HG03097 (cell line): ENCODE results near the gene GPR32.
"Not testable (repeated sequence)": the region's sequence is repeated elsewhere in the genome, so short reads cannot be mapped to it uniquely, and the experiment has no call there.

Experiments used
- ATAC-seq: cut with Tn5 transposase; IDR thresholded peaks from one replicate; pipeline ENCODE4 v1.9.1; 2021; ENCODE audit not compliant: unreplicated experiment, low FRiP score

The GPR32 gene, protein sequence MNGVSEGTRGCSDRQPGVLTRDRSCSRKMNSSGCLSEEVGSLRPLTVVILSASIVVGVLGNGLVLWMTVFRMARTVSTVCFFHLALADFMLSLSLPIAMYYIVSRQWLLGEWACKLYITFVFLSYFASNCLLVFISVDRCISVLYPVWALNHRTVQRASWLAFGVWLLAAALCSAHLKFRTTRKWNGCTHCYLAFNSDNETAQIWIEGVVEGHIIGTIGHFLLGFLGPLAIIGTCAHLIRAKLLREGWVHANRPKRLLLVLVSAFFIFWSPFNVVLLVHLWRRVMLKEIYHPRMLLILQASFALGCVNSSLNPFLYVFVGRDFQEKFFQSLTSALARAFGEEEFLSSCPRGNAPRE

DNA sequence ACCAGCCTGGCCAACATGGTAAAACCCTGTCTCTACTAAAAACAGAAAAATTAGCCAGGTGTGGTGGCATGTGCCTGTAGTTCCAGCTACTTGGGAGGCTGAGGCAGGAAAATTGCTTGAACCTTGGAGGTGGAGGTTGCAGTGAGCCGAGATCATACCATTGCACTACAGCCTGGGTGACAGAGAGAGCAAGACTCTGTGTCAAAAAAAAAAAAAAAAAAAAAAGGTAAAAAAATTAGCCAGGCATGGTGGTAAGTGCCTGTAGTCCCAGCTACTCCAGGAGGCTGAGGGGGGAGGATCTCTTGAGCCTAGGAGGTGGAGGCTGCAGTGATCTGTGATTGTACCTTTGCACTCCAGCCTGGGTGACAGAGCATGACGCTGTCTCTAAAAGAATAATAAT is at the start of gene GPR32:
Gene GPR32, plus strand, starts transcription at position 301 of the 400 bp plus-strand sequence. CDS start 137 bp downstream, outside the sequence.
- not testable (repeated sequence) for ATAC-seq

DNA sequence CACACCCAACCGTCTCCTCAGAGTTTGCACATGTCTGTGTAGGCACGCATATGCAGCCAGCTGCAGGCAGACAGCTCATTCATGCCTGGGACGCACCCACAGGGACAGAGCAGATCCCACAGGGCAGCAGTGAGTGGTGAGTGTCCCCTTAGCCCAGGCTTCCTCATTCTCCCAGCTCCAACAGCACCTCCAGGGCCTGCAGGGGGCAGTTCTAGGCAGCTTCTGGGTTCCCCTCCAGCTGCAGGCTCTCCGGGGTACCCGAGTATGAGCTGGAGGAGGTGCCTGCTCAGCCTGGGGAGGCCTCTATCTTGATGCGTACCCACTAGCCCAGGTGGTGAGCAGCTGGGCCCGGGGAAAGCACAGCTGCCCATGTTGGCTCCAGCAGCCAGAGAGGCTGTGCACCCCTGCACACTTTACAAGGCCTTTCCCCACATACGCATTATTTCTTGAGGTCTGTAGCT is 49.3 kb upstream of the GPR32 start:
- ATAC-seq, result no peak

DNA sequence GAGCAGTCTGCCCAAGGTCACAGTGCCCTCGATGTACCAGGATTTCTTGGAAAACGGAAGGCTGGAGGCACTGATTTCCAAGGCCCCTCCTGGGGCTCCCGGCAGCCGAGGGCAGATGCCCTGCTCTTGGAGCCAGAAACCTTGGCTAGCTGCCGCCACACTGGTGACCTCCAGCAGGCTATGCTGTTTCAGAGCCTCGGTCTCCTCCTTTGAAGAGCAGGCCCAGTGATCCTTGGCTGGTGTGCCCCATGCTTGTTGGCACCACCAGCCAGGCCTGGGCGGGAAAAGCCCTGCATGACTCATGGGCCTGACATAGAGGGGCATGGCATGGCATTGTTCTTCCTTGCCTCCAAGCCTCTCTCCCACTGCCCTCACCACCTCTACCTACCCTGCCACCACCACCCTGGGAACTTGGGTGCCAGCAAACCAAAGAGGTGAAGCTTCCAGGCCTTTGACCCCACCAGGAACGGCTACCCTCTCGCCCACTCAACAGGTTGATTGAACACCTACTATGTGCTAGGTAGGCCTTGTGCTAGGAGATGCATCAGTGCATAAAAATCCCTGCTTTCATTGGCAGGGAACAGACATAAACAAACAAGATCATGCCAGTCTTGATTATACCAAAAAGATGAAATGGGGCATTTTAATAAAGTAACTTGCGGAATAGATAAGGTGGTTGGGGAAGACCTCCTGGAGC is 48.7 kb upstream of the GPR32 start:
- ATAC-seq, result no peak

DNA sequence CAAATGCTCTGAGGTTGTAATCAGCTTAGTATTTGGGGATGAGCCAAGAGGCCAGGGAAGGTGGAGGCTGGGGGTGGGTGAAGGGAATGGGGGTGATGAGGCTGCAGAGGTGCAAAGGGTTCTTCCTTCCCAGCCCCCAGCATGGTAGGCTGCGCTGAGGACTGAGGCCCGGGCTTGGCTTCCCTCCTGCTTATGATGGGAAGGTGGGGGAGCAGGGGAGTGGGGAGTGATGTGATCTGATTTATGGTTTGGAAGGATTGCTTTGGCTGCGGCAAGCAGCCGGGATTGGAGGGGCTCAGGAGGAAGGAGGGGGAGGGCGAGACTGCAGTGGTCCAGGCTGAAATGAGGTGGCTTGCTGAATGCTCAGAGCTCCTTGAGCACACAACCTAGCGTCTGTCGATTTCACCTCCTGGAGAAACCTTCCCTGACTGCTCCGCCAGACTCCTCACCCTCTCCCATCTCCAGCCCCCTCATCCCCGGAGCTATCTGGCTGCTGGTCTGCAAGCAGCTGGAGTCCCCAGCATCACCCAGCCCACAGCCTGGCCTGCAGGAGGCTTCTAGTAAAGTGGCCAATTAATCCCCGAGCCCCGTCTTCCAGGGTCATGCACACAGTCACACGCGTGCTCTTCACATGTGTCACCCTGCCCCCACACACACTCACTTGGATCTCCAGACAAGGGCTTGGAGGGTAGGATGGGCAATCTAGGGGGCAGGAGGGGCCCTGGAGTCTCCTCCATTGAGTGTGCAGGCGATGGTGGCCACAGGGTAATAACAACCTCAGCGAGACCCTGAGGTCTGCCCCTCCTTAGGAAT is 47.9 kb upstream of the GPR32 start:
- no peak for ATAC-seq

DNA sequence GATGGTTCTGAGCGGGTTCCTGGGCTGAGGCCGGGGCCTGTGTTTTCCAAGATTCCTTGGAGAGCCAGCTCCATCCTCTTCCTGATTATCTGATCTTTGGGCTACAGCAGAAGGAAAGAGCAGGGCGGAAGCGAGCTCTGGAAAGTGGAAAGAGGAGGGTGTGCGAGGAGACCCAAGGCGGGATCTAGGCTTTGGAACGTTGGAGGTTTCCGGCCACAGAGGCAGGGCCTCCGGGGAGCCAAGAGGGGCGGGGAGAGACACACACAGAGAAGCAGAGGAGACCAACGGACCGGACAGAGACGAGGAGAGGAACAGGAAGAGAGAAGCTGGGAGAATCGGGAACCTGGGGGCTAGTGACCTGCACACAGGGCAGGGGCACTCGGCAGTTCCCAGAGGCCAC is 47.2 kb upstream of the GPR32 start, which contains the start of gene CLEC11A:
Gene CLEC11A, plus strand, starts transcription at position 296 of the 400 bp plus-strand sequence. CDS start 162 bp downstream, outside the sequence.
- ATAC-seq, result no peak

DNA sequence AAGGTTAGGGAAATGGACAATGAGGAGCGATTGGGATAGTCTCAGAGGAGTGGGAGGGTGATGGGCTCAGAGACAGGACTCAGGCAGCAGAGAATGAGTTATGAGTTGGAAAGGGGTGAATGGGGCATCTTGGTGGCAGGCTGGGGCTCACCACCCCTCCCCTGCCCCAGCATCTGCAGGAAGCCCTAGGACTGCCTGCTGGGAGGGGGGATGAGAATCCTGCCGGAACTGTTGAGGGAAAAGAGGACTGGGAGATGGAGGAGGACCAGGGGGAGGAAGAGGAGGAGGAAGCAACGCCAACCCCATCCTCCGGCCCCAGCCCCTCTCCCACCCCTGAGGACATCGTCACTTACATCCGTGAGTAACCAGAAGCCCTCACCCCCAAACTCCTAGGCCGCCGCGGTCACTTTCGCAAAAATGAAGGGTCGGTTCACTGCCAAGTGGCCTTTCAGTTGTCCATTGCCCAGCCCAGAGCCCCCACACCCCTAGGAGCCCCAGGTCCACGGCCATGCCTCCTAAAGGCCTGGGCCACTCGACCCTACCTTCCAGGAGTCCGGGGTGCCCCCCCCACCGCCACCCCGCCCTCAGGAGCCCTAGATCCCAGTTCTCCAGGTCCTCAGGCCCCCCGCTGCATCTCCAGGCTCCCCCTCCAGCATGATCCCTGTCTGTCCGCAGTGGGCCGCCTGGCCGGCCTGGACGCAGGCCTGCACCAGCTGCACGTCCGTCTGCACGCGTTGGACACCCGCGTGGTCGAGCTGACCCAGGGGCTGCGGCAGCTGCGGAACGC is 46.3 kb upstream of the GPR32 start:
- ATAC-seq, result no peak

DNA sequence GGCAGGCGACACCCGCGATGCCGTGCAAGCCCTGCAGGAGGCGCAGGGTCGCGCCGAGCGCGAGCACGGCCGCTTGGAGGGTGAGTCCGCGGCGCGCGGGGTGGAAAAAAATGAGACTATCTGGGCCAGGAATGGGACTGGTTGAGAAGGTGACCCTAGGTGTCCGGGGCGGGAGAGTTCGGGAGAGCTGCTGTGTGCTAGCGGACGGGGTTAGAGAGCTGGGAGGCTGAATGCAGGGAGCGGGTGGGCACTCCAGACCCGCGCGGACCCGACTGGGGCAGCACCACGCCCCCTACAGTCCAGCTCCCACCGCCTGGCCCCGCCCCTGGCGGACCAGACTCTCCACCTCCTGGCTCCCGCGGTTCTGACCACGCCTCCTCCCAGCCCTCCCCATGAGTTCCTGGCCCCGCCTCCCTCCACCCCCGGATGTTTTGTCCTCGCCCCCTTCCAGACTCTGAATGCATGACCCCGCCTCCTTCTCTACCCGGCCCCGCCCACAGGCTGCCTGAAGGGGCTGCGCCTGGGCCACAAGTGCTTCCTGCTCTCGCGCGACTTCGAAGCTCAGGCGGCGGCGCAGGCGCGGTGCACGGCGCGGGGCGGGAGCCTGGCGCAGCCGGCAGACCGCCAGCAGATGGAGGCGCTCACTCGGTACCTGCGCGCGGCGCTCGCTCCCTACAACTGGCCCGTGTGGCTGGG is 45.6 kb upstream of the GPR32 start:
- peak; percentile 80 for ATAC-seq

DNA sequence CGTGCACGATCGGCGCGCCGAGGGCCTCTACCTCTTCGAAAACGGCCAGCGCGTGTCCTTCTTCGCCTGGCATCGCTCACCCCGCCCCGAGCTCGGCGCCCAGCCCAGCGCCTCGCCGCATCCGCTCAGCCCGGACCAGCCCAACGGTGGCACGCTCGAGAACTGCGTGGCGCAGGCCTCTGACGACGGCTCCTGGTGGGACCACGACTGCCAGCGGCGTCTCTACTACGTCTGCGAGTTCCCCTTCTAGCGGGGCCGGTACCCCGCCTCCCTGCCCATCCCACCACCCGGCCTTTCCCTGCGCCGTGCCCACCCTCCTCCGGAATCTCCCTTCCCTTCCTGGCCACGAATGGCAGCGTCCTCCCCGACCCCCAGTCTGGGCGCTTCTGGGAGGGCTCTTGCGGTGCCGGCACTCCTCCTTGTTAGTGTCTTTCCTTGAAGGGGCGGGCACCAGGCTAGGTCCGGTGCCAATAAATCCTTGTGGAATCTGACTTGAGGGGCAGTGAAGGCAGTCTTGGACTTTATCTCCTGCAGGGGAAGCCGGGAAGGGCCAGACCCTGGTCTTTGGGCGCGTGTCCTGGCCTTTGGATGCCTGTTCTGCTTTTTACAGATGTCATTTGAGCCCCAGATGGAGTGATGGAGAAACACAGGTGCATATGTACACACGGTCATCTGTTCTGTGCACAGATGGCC is 44.9 kb upstream of the GPR32 start:
- no peak for ATAC-seq

DNA sequence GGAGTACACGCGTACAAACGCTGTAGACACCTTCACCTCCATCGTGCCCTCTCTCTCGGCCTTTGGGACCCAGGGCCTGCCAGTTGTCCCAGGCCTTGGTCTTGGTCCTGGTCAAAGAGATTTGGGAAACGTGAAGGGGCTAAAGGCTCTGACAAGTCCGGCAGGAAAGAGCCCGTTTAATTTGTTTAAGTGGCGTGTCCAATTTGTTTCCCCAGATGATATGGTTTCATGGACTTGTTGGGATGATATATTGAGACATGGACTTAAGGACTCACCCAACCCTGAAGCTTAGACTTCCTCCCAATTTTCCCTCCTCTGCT is 44.4 kb upstream of the GPR32 start:
- ATAC-seq, result no peak

DNA sequence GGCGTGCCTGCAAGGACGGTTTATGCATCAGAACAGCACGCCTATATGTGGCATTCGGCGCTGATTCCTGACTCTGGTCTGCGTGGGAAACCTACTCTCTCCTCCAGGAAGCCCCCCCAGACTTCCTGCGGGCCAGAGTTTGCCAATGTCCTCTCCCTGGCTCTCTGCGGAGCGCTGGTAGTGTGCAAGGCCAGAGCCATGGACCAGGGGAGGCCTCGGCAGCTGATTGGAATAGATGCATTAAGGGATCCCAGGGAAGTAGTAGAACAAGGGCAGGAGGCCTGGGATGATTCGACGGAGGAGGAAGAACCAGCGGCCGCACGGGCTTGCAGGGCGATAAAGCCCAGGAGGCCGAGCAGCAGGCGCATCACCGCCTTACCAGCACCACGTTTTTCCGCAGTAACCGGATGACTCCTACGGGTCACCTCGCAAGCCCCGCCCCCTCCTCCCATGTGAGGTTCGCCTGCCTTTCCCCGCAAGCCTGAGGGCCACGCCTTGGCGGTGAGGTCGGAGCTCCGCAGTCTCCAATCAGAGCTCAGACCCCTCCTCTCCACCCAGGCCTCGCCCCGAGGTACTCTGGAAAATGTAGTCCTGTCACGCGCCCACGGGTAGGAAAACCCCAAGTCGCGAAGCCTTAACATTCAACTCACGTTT is 42.1 kb upstream of the GPR32 start:
- ATAC-seq, result no peak

DNA sequence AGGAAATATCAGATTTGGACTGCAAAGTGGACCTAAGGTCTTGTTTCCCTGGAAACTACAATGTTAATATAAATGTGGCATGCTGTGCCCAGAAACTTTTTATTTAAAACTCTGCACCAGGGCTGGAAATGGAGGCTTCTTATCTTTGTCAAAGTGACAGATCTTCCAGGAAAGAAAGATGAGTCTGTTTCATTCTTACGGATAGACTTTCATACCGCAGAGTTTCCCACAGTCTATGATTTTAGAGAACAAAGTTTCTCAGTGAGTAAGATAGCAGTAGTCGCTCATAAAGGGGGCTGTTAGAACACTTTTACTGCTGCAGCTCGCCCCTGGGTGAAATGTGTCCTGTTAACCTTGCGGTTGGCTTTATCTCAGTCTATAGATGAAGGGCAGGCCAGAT is 40.4 kb upstream of the GPR32 start:
- no peak for ATAC-seq

DNA sequence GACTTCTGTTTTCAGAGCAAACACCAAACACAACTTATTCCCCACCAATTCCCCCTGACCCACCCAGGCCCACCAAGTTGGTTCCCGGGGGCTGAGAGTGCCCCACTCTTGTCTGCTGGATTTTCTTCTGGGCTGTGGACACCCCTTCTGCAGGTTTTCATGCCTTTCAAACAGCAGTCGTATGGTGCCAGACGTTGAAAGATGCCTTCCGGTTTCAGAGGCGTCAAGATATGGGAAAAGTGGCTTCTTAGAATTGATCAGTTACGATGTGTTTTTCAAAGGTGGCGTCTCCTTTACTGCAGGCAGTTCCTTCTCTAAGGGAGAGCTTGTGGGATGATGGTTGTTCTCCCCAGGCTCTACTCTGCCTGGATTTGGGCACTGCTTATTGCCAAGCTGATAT is 34.4 kb upstream of the GPR32 start:
- no peak for ATAC-seq

DNA sequence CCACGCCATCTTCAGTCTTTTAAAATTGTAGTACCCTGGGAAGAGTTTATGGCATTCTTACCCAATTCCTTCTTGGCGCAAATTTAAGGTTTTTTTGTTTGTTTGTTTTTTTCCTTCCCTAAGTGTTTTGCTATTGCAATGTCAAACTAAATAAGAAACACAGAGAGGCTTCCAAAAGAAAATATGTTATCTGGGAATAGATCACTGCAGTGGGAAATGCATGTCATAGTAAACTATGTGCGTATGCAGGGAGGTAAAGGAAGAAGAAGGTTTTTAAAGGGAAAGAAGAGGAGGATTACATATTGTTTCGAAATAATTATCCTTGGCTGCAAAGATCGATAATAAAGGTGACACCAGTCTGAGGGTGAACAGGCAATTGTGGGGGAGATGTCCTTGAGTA is 33.9 kb upstream of the GPR32 start:
- no peak for ATAC-seq

DNA sequence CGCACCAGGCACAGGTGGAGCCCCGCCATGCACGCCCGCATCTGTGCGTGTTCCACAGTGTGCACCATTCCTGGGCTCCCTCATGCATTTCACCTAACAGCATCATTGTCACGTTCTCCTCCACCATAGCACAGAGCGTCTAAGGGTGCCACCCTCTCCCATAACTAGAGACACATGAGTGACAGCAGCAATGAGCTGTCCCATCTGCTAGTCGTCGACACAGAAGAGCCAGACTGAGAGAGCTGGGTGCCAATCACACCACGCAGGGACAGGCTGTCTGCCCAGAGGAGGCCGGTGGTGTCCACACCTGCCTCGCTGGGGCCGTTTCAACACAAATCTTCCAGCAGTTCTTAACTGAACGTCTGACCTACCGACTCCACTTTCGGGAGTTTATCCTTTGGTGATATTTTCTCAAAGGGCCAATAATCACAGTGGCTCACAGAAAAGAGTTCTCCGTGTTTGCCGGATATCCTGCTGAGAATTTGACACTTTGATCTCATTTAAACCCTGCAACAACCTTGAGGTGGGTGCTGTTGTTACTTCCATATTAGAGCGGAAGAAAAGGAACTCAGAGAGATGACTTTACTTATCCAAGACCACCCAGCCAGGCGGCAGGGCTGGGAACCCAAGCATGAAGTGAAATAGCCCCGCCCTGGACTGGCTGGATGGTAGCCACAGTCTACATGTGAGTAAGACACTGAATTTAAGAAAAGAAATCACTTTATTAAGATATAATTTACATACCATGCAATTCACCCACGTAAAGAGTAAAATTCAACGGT is 30.9 kb upstream of the GPR32 start:
- no peak for ATAC-seq

DNA sequence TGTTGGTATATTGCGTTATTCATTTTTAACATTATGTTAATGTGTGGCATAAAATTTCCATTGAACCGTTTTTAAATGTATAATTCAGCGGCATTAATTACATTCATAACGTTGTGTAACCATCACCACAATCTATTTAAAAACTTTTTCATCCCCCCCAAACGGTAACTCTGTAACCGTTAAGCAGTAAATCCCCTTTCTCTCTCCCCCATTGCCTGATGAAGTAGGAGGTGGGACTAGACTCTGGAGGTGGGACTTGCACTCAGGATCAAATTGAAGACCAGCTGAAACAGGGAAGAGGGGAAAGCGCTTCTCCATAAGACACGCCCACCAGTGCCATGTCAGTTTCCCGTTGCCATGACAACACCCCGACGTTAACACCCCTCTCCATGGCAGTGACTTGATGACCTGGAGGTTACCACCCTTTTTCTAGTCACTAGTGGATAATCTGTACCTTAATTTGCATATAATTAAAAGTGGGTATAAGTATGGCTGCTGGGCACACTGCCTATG is 30.3 kb upstream of the GPR32 start:
- no peak for ATAC-seq

DNA sequence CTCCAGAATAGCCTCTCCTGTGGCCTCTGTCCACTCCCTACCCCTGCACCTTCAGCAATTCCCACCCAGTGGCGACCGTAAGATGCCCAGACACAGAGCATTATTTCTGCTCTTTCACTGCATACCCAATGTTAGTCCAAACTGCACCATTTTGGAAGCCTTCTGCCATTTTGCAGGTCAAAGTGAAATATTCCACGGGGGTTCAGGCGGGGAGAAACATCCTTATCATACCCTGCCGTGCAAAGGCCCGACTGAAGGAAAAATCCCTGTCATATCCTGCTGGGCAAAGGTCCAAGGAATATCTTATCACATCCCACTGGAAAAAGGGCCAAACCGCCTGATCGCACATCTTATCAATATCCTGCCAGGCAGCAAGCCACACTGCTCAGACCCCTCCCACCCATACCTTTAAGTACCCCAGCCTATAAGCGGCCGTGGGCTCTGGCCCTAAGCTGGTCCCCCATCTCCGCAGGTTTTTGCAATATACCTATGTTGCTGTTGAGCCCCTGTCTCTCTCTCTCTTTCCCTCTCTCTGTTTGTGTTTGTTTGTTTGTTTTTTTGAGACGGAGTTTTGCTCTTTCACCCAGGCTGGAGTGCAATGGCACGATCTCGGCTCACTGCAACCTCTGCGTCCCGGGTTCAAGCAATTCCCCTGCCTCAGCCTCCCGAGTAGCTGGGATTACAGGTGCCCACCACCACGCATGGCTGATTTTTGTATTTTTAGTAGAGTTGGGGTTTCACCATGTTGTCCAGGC is 28.9 kb upstream of the GPR32 start:
- ATAC-seq, result no peak

DNA sequence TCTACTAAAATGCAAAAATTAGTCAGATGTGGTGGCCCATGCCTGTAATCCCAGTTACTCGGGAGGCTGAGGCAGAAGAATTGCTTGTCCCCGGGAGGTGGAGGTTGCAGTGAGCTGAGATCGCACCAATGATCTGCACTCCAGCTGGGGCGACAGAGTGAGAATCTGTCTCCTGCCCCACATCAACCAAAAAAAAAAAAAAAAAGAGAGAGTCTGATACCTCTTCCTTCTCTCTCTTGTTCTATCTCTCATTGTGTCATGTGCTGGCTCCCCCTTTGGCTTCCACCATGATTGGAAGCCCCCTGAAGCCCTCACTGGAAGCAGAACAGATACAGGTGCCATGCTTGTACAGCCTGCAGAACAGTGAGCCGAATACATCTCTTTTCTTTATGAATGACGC is 26.7 kb upstream of the GPR32 start:
- ATAC-seq, result no peak
